K562 (cell line): ENCODE measurements around the gene IFNGR1. TPM values are rescaled to one million over a fixed set of nuclear protein-coding genes. Genes with fewer than 3 reads are reported as not detected.

ENCODE experiments used
- ARID3A ChIP-seq: IDR thresholded peaks from 2 replicates; pipeline ENCODE4 v1.6.1; 2012; ENCODE audit warnings: low read depth, low read length, improper control_type of control experiment, borderline replicate concordance
- ESRRA ChIP-seq: fragments of 450-650 bp; IDR thresholded peaks from 2 replicates; pipeline ENCODE4 v1.6.1; 2014; ENCODE audit warnings: low read depth, mild to moderate bottlenecking, moderate library complexity, borderline replicate concordance
- HEY1 ChIP-seq: fragments of 250-450 bp; sonication (Bioruptor Pico); IDR thresholded peaks from 2 replicates; pipeline ENCODE4 v1.5.0; 2020; ENCODE audit warnings: mild to moderate bottlenecking, moderate library complexity, borderline replicate concordance
- NR2F6 ChIP-seq: fragments of 450-650 bp; formaldehyde crosslinking; IDR thresholded peaks from 2 replicates; pipeline ENCODE4 v1.4.0; 2020; ENCODE audit warnings: mild to moderate bottlenecking
- NRF1 ChIP-seq, 2 experiments: fragments of 450-650 bp; IDR thresholded peaks in 1 of 2; conservative IDR thresholded peaks in 1 of 2; 2 replicates each; pipeline ENCODE4 v1.6.1; 2014; ENCODE audit warnings: mild to moderate bottlenecking in 2 of 2
- PHF20 ChIP-seq: fragments of 450-650 bp; IDR thresholded peaks from 2 replicates; pipeline ENCODE4 v1.6.1; 2018; ENCODE audit not compliant: partially characterized antibody
- POLR2H ChIP-seq: IDR thresholded peaks from 2 replicates; pipeline ENCODE4 v1.6.1; 2016; ENCODE audit warnings: missing genetic modification characterization, low read depth, mild to moderate bottlenecking, control low read depth, missing compliant biosample characterization, moderate library complexity
- RBBP5 ChIP-seq: fragments of 200-600 bp; sonication (generic); IDR thresholded peaks from 2 replicates; pipeline ENCODE4 v1.6.1; 2012; ENCODE audit warnings: borderline replicate concordance, mild to moderate bottlenecking, low read length, control low read depth, inconsistent platforms; ENCODE audit not compliant: insufficient read depth, poor library complexity, severe bottlenecking
- TCF15 ChIP-seq: fragments of 250-450 bp; sonication (Bioruptor Pico); IDR thresholded peaks from 2 replicates; pipeline ENCODE4 v1.8.0; 2022; ENCODE audit warnings: moderate library complexity, mild to moderate bottlenecking, inconsistent platforms
- TEAD4 ChIP-seq, 2 experiments: sonication (generic) in 1 of 2; formaldehyde crosslinking in 1 of 2; IDR thresholded peaks; 2 replicates each; pipeline versions ENCODE4 v1.6.1 to v1.8.0; 2012 to 2022; ENCODE audit warnings: borderline replicate concordance in 1 of 2, inconsistent platforms in 1 of 2, low read length in 1 of 2, mild to moderate bottlenecking in 1 of 2, missing genetic modification reagents in 1 of 2
- ZBED1 ChIP-seq: IDR thresholded peaks from 2 replicates; pipeline ENCODE4 v1.6.1; 2014
- ZNF263 ChIP-seq: sonication (generic); formaldehyde crosslinking; IDR thresholded peaks from 2 replicates; pipeline ENCODE4 v1.8.0; 2022; ENCODE audit warnings: mild to moderate bottlenecking, missing genetic modification reagents, borderline replicate concordance
- polyA plus RNA-seq, 8 experiments: library from polyadenylated mRNA; depleted of rRNA in 4 of 8; stranded (reverse) in 5 of 8; unstranded in 3 of 8; fragments of >200 nt; fragmentation: Nextera tagmentation in 2 of 8; fragmentation: Illumina TruSeq in 1 of 8; extraction: Ambion mirVana in 2 of 8; extraction: Trizol in 1 of 8; gene quantifications; 2 replicates each; pipeline versions ENCODE4 v1.2.1 to v1.2.3, GENCODE V29; 2011 to 2014; ENCODE audit warnings: inconsistent platforms in 1 of 8, missing spikeins in 1 of 8
- total RNA-seq, 7 experiments: library from RNA; depleted of rRNA in 6 of 7; stranded (reverse); fragments of >200 nt in 6 of 7; fragmentation: Illumina TruSeq in 2 of 7; extraction: Trizol in 2 of 7; gene quantifications; 2 replicates each; pipeline versions ENCODE4 v1.2.1 to v1.2.3, GENCODE V29; 2011 to 2021; ENCODE audit warnings: low replicate concordance in 1 of 7
- TF ChIP-seq, protein P1 (sequence below), 2 experiments: fragments of 450-650 bp in 1 of 2; sonication (generic) in 1 of 2; formaldehyde crosslinking; conservative IDR thresholded peaks; 2 replicates each; pipeline versions ENCODE4 v1.4.0 to v1.8.1; 2020 to 2022; ENCODE audit warnings: mild to moderate bottlenecking in 1 of 2, missing genetic modification reagents in 1 of 2
- TF ChIP-seq, protein P2 (sequence below): sonication (generic); formaldehyde crosslinking; IDR thresholded peaks from 2 replicates; pipeline ENCODE4 v1.8.1; 2023; ENCODE audit warnings: mild to moderate bottlenecking, missing genetic modification reagents
- TF ChIP-seq, protein P3 (sequence below): sonication (generic); formaldehyde crosslinking; IDR thresholded peaks from 2 replicates; pipeline ENCODE4 v1.8.0; 2022; ENCODE audit warnings: mild to moderate bottlenecking, missing genetic modification reagents
- TF ChIP-seq, protein P4 (sequence below), 2 experiments: fragments of 200-800 bp in 1 of 2; sonication (Bioruptor generic) in 1 of 2; sonication (generic) in 1 of 2; formaldehyde crosslinking in 1 of 2; IDR thresholded peaks in 1 of 2; conservative IDR thresholded peaks in 1 of 2; 2 replicates each; pipeline versions ENCODE4 v1.5.0 to v1.6.1; 2016 to 2020; ENCODE audit warnings: missing compliant biosample characterization in 1 of 2, missing genetic modification characterization in 1 of 2, missing genetic modification reagents in 1 of 2

Gene IFNGR1
- total and polyA plus RNA-seq, 9 of the 15 experiments (the other 6 are each of a cell fraction or from before 2014, with no cell fraction given) = 14.7 to 47.0 (median 26.7) TPM

GRCh38 chr6:137218917-137219663, at the start of gene IFNGR1 (continued):
- TF ChIP-seq ARID3A = no peak
- peak; percentile 52 for TF ChIP-seq PHF20
- peak; percentile 94 for TF ChIP-seq RBBP5
- TF ChIP-seq NR2F6 = no peak
- TF ChIP-seq, protein P1, sequence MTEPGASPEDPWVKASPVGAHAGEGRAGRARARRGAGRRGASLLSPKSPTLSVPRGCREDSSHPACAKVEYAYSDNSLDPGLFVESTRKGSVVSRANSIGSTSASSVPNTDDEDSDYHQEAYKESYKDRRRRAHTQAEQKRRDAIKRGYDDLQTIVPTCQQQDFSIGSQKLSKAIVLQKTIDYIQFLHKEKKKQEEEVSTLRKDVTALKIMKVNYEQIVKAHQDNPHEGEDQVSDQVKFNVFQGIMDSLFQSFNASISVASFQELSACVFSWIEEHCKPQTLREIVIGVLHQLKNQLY (CRISPR knock-in tag; conservative IDR thresholded peaks at IDR 0.05) = peak; percentile 61 to 90; a peak in 1 of 4 replicates
- 0 out of 2 replicates have a peak, but pooled peaks have one; percentile 42 for TF ChIP-seq TEAD4 (IDR thresholded peaks at IDR 0.05; ENCODE audit: low read length)
- TF ChIP-seq TEAD4 (CRISPR knock-in tag; IDR thresholded peaks at IDR 0.05; ENCODE audit: borderline replicate concordance) = no peak
- TF ChIP-seq ESRRA = peak; percentile 81; the same call in 1 of the 2 replicates
- peak; percentile 87 to 89 for TF ChIP-seq NRF1 (conservative IDR thresholded peaks at IDR 0.05 in 1 of 2, IDR thresholded peaks at IDR 0.05 in 1 of 2)
- 0 out of 2 replicates have a peak, but pooled peaks have one; percentile 29 for TF ChIP-seq POLR2H (tag)
- TF ChIP-seq ZNF263 = peak; percentile 39; the same call in 1 of the 2 replicates
- TF ChIP-seq TCF15 (CRISPR knock-in tag) = no peak
- no peak for TF ChIP-seq HEY1 (CRISPR knock-in tag)
- peak; percentile 68; the same call in 1 of the 2 replicates for TF ChIP-seq ZBED1
- TF ChIP-seq, protein P2, sequence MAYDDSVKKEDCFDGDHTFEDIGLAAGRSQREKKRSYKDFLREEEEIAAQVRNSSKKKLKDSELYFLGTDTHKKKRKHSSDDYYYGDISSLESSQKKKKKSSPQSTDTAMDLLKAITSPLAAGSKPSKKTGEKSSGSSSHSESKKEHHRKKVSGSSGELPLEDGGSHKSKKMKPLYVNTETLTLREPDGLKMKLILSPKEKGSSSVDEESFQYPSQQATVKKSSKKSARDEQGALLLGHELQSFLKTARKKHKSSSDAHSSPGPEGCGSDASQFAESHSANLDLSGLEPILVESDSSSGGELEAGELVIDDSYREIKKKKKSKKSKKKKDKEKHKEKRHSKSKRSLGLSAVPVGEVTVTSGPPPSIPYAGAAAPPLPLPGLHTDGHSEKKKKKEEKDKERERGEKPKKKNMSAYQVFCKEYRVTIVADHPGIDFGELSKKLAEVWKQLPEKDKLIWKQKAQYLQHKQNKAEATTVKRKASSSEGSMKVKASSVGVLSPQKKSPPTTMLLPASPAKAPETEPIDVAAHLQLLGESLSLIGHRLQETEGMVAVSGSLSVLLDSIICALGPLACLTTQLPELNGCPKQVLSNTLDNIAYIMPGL (CRISPR knock-in tag) = 0 out of 2 replicates have a peak, but pooled peaks have one; percentile 10
- TF ChIP-seq, protein P3, sequence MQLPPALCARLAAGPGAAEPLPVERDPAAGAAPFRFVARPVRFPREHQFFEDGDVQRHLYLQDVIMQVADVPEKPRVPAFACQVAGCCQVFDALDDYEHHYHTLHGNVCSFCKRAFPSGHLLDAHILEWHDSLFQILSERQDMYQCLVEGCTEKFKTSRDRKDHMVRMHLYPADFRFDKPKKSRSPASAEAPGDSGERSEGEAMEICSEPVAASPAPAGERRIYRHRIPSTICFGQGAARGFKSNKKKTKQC (CRISPR knock-in tag) = 0 out of 2 replicates have a peak, but pooled peaks have one; percentile 63
- TF ChIP-seq, protein P4, sequence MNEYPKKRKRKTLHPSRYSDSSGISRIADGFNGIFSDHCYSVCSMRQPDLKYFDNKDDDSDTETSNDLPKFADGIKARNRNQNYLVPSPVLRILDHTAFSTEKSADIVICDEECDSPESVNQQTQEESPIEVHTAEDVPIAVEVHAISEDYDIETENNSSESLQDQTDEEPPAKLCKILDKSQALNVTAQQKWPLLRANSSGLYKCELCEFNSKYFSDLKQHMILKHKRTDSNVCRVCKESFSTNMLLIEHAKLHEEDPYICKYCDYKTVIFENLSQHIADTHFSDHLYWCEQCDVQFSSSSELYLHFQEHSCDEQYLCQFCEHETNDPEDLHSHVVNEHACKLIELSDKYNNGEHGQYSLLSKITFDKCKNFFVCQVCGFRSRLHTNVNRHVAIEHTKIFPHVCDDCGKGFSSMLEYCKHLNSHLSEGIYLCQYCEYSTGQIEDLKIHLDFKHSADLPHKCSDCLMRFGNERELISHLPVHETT (CRISPR knock-in tag; conservative IDR thresholded peaks at IDR 0.05 in 1 of 2, IDR thresholded peaks at IDR 0.05 in 1 of 2) = peak in 1 of 2 experiments; percentile 84; a peak in 1 of 4 replicates
